GM12878 (cell line): ENCODE measurements around the gene LRRC56. TPM values are rescaled to one million over a fixed set of nuclear protein-coding genes. Genes with fewer than 3 reads are reported as not detected.

Source experiments
- CEBPZ ChIP-seq: fragments of 150-350 bp; IDR thresholded peaks from 2 replicates; pipeline ENCODE4 v1.6.1; 2016; ENCODE audit warnings: low read depth, low read length
- CREB1 ChIP-seq: IDR thresholded peaks from 2 replicates; pipeline ENCODE4 v1.6.1; 2012; ENCODE audit warnings: low read depth, mild to moderate bottlenecking, inconsistent platforms
- E2F8 ChIP-seq: fragments of 450-650 bp; IDR thresholded peaks from 2 replicates; pipeline ENCODE4 v1.6.1; 2018; ENCODE audit warnings: mild to moderate bottlenecking, low read depth, moderate library complexity; ENCODE audit not compliant: partially characterized antibody
- NR2C2 ChIP-seq: IDR thresholded peaks from 2 replicates; pipeline ENCODE4 v1.6.1; 2011; ENCODE audit warnings: borderline replicate concordance, low read depth; ENCODE audit not compliant: control insufficient read depth, insufficient read length
- PAX5 ChIP-seq: IDR thresholded peaks from 2 replicates; pipeline ENCODE4 v1.6.1; 2011; ENCODE audit warnings: low read depth, low read length, borderline replicate concordance
- SP1 ChIP-seq: IDR thresholded peaks from one replicate; pipeline ENCODE4 v1.6.1; 2011; ENCODE audit warnings: low read depth, low read length
- ZZZ3 ChIP-seq: IDR thresholded peaks from 2 replicates; pipeline ENCODE4 v1.6.1; 2011; ENCODE audit warnings: low read depth; ENCODE audit not compliant: control insufficient read depth, insufficient read length
- polyA plus RNA-seq, 11 experiments: library from polyadenylated mRNA; depleted of rRNA in 4 of 11; unstranded in 6 of 11; stranded (reverse) in 5 of 11; fragments of >200 nt; fragmentation: Nextera tagmentation in 4 of 11; fragmentation: Illumina TruSeq in 1 of 11; extraction: Ambion mirVana in 4 of 11; extraction: Trizol in 1 of 11; gene quantifications; 1 replicate in 1 of 11; 2 replicates in 10 of 11; pipeline versions ENCODE4 v1.2.1 to v1.2.3, GENCODE V29; 2011 to 2016; ENCODE audit warnings: inconsistent platforms in 2 of 11, missing spikeins in 2 of 11, low read depth in 1 of 11
- total RNA-seq, 4 experiments: library from RNA; depleted of rRNA in 3 of 4; stranded (reverse); fragments of >200 nt in 3 of 4; fragmentation: Illumina TruSeq in 1 of 4; extraction: Trizol in 1 of 4; gene quantifications; 2 replicates each; pipeline versions ENCODE4 v1.2.1 to v1.2.3, GENCODE V29; 2013 to 2021
- TF ChIP-seq, protein P1 (sequence below): fragments of 450-650 bp; IDR thresholded peaks from 2 replicates; pipeline ENCODE4 v1.6.1; 2017; ENCODE audit warnings: antibody characterized with exemption, mild to moderate bottlenecking, moderate library complexity
- TF ChIP-seq, protein P2 (sequence below): IDR thresholded peaks from 2 replicates; pipeline ENCODE4 v1.6.1; 2012; ENCODE audit warnings: low read depth, low read length, improper control_type of control experiment

LRRC56 gene
- total and polyA plus RNA-seq, 10 of the 15 experiments (the other 5 are each of a cell fraction or from before 2014, with no cell fraction given), result 0.02 to 1.9 (median 0.75) TPM; not detected in 1

GRCh38 chr11:550746-551085, 13.4 kb downstream of the LRRC56 start (continued):
- TF ChIP-seq, protein P1, sequence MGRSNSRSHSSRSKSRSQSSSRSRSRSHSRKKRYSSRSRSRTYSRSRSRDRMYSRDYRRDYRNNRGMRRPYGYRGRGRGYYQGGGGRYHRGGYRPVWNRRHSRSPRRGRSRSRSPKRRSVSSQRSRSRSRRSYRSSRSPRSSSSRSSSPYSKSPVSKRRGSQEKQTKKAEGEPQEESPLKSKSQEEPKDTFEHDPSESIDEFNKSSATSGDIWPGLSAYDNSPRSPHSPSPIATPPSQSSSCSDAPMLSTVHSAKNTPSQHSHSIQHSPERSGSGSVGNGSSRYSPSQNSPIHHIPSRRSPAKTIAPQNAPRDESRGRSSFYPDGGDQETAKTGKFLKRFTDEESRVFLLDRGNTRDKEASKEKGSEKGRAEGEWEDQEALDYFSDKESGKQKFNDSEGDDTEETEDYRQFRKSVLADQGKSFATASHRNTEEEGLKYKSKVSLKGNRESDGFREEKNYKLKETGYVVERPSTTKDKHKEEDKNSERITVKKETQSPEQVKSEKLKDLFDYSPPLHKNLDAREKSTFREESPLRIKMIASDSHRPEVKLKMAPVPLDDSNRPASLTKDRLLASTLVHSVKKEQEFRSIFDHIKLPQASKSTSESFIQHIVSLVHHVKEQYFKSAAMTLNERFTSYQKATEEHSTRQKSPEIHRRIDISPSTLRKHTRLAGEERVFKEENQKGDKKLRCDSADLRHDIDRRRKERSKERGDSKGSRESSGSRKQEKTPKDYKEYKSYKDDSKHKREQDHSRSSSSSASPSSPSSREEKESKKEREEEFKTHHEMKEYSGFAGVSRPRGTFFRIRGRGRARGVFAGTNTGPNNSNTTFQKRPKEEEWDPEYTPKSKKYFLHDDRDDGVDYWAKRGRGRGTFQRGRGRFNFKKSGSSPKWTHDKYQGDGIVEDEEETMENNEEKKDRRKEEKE, result no peak
- TF ChIP-seq CREB1 (no peak), SP1 (no peak), E2F8 (no peak), PAX5 (no peak), ZZZ3 (no peak), NR2C2 (no peak), CEBPZ (no peak)
- TF ChIP-seq, protein P2, sequence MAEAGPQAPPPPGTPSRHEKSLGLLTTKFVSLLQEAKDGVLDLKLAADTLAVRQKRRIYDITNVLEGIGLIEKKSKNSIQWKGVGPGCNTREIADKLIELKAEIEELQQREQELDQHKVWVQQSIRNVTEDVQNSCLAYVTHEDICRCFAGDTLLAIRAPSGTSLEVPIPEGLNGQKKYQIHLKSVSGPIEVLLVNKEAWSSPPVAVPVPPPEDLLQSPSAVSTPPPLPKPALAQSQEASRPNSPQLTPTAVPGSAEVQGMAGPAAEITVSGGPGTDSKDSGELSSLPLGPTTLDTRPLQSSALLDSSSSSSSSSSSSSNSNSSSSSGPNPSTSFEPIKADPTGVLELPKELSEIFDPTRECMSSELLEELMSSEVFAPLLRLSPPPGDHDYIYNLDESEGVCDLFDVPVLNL, result no peak
- TF ChIP-seq, all 136 proteins: peak for 0
